GM19239 (cell line): ENCODE measurements around the gene LTBP1.

Source experiments
- DNase-seq: peaks from one replicate; pipeline ENCODE4 v3.0.0; 2011; ENCODE audit warnings: low spot score; ENCODE audit not compliant: insufficient read length
- FAIRE-seq: peaks from 2 replicates; lab custom pipeline; 2011; peaks lifted over from hg19 to GRCh38; lab: Jason Lieb, UNC

Gene LTBP1

DNA sequence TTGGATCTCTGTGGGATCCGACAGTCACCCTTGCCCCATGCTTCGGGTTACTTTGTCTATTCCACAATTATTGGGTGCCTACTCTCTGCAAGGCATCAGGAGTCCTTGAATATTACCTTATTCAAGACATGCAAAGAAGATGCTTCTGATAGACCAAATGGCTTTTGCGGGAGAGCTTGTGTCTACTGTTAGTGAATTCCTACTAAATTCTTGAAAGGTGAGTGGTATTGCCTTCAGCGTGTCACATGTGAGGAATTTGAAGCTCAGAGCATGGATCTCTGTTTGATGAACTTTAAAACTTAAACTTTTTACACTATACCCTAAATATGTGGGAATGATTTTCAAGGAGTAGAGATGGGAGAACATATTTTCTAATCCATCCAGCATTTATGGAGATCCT, 184.4 kb downstream of the LTBP1 start:
- no peak for FAIRE-seq
- DNase-seq, result no peak

DNA sequence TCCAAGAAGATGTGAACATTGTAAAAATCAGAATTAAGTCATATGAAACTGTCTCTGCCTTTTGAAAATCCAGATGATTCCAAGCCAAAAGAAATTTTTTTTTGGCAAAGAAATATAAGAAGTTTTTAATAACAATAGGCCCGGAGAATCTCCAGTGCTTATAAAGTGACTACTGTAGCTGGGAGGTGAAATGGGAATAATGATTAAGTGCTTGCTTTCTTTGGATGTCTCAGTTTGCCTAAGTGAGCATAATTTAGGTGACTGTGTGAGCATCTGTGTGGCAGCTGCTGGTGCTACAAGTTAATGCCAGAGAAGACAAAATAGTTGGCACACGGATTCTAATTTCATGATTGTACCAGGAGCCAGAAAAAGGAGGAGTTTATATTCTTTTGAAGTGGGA, 185.0 kb downstream of the LTBP1 start:
- FAIRE-seq, result no peak
- DNase-seq, result no peak

DNA sequence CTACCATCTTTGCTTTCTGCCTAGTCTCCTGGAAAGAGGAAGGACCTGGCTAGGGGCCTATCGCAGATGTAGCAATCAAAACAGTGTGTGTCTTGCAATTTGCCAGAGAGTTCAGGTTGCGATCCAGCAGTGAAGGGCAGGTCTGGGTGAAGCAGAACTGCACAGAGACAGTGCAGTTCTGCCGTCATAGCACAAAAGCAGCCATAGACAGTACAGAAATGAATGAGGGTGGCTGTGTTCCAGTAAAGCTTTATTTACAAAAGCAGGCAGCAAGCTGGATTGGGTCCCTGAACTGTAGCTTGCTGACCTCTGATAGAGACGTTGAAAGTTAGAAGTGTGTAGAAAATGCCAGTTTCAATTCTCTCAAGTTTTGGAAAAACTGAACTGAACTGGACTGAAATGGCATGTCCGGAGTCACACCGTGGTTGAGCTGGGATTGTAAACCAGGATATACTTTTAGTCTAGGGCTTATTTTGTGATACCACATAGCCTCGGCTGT, 186.8 kb downstream of the LTBP1 start:
- no peak for DNase-seq
- no peak for FAIRE-seq

- no peak for DNase-seq
- FAIRE-seq, result no peak
Measured at GRCh38 chr2:33134086-33134771, 187.5 kb downstream of the LTBP1 start.

DNA sequence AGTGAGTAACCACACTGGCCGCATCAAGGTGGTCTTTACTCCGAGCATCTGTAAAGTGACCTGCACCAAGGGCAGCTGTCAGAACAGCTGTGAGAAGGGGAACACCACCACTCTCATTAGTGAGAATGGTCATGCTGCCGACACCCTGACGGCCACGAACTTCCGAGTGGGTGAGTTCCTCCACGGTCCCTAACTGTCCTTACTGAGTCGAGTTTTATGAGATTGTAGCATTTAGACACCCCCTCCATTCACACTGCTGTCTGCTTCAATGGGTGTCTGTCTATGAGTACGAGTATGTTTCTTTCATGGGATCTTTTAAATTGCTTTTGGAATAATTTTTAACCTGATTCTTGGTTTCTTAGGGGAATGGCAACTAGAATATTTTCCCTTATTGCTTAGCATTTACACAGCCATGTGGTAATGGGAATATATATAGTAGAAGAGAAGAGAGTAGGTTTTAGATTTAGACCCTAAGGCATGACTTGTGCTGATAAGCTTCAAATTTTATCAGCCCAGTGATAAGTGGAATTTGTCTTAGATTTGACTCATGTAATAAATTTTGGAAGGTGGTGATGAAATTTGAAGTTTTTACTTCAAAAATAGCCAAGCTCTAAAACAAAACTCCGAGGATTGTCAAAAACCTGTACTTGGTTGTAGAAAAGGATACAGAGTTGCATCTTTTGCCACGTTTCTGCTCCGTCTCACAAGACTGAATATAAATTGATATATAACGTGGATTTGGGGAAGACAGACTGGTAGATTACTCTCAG, 188.2 kb downstream of the LTBP1 start:
- DNase-seq, result no peak

DNA sequence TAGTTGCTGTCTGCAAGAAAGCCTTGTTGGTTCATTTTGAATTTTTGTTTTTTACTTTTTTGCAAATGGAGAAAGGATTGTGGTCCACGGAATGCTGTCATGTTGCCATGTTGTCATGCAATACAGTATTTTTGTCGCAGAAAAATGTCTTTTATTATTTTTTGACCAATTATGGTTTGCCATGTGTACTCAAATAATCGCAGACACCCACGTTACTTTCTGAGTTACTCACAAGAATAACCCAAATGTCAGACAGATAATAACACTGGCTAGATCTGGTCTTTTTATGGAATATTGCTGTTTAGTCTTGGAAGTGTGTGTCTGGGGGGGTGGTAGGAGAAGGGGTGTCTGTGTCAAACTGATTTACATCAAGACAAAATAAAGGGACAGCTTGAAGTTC, 188.9 kb downstream of the LTBP1 start:
- FAIRE-seq, result no peak

More for the DNA sequence above, 188.2 kb downstream of the LTBP1 start:
- no peak for FAIRE-seq

DNA sequence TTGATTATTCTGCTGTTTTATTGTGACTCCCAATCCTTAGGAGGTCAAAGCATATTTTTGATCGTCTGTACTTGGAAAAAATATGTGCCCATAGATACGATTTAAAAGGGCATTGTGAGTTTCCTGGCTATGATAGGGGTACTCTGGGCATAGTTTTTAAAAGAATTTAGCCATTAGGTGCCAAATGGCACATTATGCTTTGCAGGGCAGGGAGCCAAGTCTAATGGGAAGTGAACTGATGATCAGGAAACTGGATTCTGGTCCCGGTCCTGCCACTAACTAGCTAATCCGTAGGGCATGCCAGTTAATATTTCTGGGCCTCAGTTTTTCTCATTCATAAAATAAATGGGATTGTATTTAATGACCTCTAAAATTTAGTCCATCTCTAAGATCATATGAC, 189.3 kb downstream of the LTBP1 start:
- no peak for DNase-seq
- FAIRE-seq, result no peak

More for the DNA sequence above, 188.9 kb downstream of the LTBP1 start:
- no peak for DNase-seq

GRCh38 chr2:33136566-33136965, 189.8 kb downstream of the LTBP1 start:
- DNase-seq, result no peak
- FAIRE-seq, result no peak

GRCh38 chr2:33137331-33137730, 190.6 kb downstream of the LTBP1 start:
- DNase-seq, result no peak
- no peak for FAIRE-seq

GRCh38 chr2:33139949-33140348, 193.2 kb downstream of the LTBP1 start:
- FAIRE-seq, result no peak
- DNase-seq, result no peak

DNA sequence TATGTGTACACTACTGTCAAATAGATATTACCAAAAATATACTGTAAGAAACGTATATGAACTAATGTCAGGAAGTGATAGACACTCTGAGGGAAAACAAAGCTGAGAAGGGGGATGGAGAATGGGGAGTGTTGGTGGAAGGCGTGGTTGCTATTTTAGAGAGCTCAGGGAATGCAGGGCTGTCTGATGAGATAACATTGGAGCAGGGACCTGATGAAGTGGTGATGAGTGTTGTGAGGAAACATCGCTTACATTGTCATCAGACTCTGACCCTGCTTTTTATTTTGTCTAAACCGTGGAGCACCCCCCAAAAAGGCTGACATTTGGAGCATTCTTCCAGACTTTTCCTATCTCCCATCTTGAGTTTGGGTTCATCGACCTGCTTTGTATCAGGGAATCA, 194.7 kb downstream of the LTBP1 start:
- DNase-seq, result no peak
- no peak for FAIRE-seq

DNA sequence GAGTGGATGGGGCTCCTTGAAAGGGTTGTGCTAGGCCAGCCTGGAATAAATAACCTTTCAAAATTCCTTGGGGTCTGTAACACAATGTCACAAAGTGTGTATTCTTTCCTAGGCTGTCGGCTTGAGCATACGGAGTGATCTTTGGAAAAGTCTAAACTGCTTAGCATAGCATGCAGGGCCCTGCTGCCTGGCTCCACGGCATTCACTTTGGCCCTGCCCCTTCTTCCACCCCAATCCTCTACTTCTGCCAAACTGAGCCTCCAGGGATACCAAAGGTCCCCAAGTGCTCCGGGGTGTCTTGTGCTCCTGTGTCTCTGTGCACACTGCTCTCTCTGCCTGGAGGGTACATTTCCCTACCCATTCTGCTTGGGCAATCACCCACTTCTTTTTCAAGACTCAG, 196.1 kb downstream of the LTBP1 start:
- no peak for FAIRE-seq
- DNase-seq, result no peak

DNA sequence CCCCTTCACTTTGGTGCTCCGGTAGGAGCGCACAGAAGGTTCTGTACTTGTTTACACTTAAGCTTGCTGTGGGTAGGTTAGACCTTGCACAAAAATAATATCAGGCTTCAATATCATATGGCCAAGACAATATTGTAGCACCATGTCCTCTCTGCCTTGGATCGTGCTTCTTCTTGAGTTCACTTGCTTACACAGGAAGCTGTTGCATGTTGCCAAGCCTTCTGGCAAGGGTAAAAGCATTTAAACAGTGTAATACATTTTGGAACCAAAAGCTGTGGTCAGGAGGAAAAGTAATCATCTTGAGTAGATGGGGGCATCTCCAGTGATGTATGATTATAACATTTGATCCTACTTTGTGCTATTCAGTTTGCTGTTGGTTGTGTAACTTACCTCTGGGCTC, 197.5 kb downstream of the LTBP1 start:
- DNase-seq (no peak), FAIRE-seq (no peak)

DNA sequence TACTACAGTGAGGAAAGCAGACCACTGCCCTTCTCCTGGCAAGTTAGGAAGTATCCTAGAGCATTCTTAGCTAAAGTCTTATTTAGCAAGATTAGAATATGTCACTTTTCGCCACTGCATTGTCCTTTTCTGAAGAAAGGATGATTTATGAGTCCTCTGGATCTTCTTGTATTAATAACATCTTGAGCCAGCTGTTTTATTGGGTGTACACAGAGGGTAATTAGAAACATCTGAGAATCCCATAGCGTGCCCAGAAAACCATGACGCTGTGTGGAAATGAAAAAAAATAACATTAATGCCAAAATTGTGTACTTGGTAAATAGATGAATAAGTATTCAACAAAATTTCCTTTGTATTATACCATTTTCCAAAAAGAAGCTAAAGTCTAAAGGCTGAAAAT, 198.7 kb downstream of the LTBP1 start:
- no peak for DNase-seq
- no peak for FAIRE-seq

DNA sequence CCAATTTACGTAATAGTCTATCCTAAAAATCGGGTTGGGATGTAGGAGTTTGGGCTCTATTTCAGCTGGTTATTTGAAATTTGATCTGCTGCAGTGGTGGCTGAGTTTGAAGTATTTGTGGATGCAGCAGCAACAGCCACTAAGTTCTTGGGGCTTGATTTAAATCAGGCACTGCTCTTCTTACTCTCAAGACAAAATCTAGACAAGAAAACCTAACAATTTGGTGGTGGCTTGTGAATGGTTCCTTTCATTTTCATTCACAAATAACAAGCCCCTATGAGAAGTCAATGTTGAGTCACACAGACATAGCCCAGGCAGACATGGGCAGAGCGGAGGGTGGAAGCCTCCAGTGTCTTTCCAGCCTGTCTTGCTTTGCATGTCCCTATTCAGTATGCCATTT, 199.3 kb downstream of the LTBP1 start:
- DNase-seq (no peak), FAIRE-seq (no peak)

DNA sequence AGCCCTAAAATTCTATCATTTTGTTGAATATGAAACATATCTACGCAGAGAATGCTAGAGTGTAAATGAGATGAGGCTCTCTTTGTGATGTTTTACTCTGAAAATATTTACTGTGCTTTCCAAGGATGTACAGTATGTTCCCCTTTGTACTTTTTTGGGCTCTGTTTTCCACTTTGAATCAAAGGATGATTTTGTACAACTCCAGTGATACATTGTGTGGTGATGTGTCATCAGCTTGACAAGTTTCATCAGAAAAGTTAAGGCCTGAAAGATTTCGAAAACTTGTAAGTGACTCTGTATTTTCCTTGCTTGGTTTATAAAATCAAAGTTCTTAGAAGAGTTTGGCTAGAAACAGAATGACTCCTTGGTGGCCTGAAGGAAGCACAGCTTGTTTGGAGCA, 206.3 kb downstream of the LTBP1 start:
- FAIRE-seq (no peak), DNase-seq (no peak)

- DNase-seq, result no peak
- FAIRE-seq, result no peak
Measured at GRCh38 chr2:33158482-33159003, 211.8 kb downstream of the LTBP1 start.

DNA sequence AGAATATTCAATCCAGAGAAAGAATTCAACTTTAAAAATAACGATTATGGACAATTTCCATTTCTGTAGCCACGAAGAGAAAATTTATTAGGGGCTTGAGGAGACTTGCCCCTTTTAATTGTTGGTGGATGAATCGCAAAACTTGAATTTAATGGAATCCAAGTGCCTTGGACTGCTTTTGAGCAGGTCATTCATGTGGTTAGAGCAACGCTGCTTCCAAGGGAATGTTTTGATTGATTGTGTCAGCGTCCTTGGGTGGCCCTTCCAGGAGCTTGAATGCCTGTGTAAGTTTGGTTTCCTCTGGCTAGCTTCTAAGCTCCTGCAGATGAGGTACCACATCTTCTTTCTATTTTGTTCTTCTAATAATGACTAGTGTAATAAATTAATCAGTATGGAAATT, 213.4 kb downstream of the LTBP1 start:
- FAIRE-seq, result no peak
- no peak for DNase-seq

GRCh38 chr2:33166287-33166881, 219.6 kb downstream of the LTBP1 start:
- DNase-seq (no peak), FAIRE-seq (no peak)

- DNase-seq, result no peak
Measured at GRCh38 chr2:33167622-33168245, 221.0 kb downstream of the LTBP1 start.

GRCh38 chr2:33168425-33168824, 221.7 kb downstream of the LTBP1 start:
- DNase-seq, result no peak

More at GRCh38 chr2:33167622-33168245, 221.0 kb downstream of the LTBP1 start:
- no peak for FAIRE-seq

More at GRCh38 chr2:33168425-33168824, 221.7 kb downstream of the LTBP1 start:
- no peak for FAIRE-seq
